ENCODE results near the gene PRDM16.

GRCh38 chr1:3478187-3478586 lies 409.2 kb downstream of the PRDM16 start:
- TF ChIP-seq SUZ12 (IDR thresholded peaks at IDR 0.05; ENCODE audit: low read depth, low read length) = no peak
- no peak for TF ChIP-seq EP300 (IDR thresholded peaks at IDR 0.05; ENCODE audit: low read depth in 2 of 2, low read length in 2 of 2)
- no peak for TF ChIP-seq EP300 (CRISPR knock-in tag; IDR thresholded peaks at IDR 0.05; ENCODE audit: borderline replicate concordance)
- TF ChIP-seq RAD21 (CRISPR knock-in tag; IDR thresholded peaks at IDR 0.05) = no peak
- TF ChIP-seq KLF12 (CRISPR knock-in tag; IDR thresholded peaks at IDR 0.05; ENCODE audit: borderline replicate concordance) = no peak
- TF ChIP-seq ZFP36 (IDR thresholded peaks at IDR 0.05; ENCODE audit: borderline replicate concordance, low read depth, low read length, partially characterized antibody) = no peak
- no peak for TF ChIP-seq MAFF (IDR thresholded peaks at IDR 0.05; ENCODE audit: low read depth, low read length)
- no peak for TF ChIP-seq UBTF (CRISPR knock-in tag; IDR thresholded peaks at IDR 0.05)
- TF ChIP-seq ZNF615 (CRISPR knock-in tag; IDR thresholded peaks at IDR 0.05; ENCODE audit: borderline replicate concordance) = no peak
- TF ChIP-seq ZNF570 (CRISPR knock-in tag; IDR thresholded peaks at IDR 0.05; ENCODE audit: borderline replicate concordance) = no peak
- no peak for TF ChIP-seq MEIS2 (CRISPR knock-in tag; IDR thresholded peaks at IDR 0.05)
- TF ChIP-seq HCFC1 (IDR thresholded peaks at IDR 0.05; ENCODE audit: low read depth, low read length) = no peak
- TF ChIP-seq ZBTB40 (IDR thresholded peaks at IDR 0.05) = no peak
- no peak for TF ChIP-seq ZBTB40 (CRISPR knock-in tag; IDR thresholded peaks at IDR 0.05)
- no peak for TF ChIP-seq RFXAP (CRISPR knock-in tag; IDR thresholded peaks at IDR 0.05; ENCODE audit: borderline replicate concordance)
- no peak for TF ChIP-seq ELK4 (CRISPR knock-in tag; IDR thresholded peaks at IDR 0.05; ENCODE audit: borderline replicate concordance)
